HepG2 (cell line): ENCODE data around the gene DOC2A.

ENCODE experiments used
- AHR ChIP-seq: IDR thresholded peaks from 2 replicates; pipeline ENCODE4 v1.6.1; 2018; ENCODE audit warnings: missing genetic modification reagents, missing compliant biosample characterization
- FOXK2 ChIP-seq: fragments of 450-650 bp; IDR thresholded peaks from 2 replicates; pipeline ENCODE4 v1.6.1; 2016
- PRDM15 ChIP-seq: sonication (generic); formaldehyde crosslinking; IDR thresholded peaks from 2 replicates; pipeline ENCODE4 v1.4.0; 2020; ENCODE audit warnings: missing genetic modification reagents
- RXRA ChIP-seq: sonication (generic); formaldehyde crosslinking; IDR thresholded peaks from 2 replicates; pipeline ENCODE4 v1.5.1; 2020; ENCODE audit warnings: missing genetic modification reagents
- SIN3A ChIP-seq: IDR thresholded peaks from 2 replicates; pipeline ENCODE4 v1.6.1; 2011; ENCODE audit warnings: low read depth, mild to moderate bottlenecking, control low read depth, low read length, borderline replicate concordance
- SMC3 ChIP-seq: IDR thresholded peaks from 2 replicates; pipeline ENCODE4 v1.6.1; 2011; ENCODE audit warnings: low read length, improper control_type of control experiment

- TF ChIP-seq PRDM15 (CRISPR knock-in tag) (no peak), FOXK2 (no peak), SMC3 (no peak), RXRA (no peak; the same call in 1 of the 2 replicates), SIN3A (no peak), AHR (CRISPR knock-in tag) (no peak)
Observed at GRCh38 chr16:30009085-30009862, 1.6 kb downstream of the DOC2A start.
